Esophagus (tissue), 2 donors: ENCODE results near the gene HS3ST3A1. TPM values are rescaled to one million over a fixed set of nuclear protein-coding genes. Genes with fewer than 3 reads are reported as not detected.

Experiments used
- H3K27ac ChIP-seq, 2 donors: one replicate each; pipeline ENCODE4 v1.5.1; 2013; ENCODE audit warnings: low read depth in 2 of 2, mild to moderate bottlenecking in 2 of 2, inconsistent platforms in 1 of 2, low read length in 1 of 2, moderate library complexity in 1 of 2
- H3K27me3 ChIP-seq, 2 donors: one replicate each; pipeline ENCODE4 v1.6.1; 2013; ENCODE audit warnings: low read length in 2 of 2, control low read depth in 1 of 2, mild to moderate bottlenecking in 1 of 2; ENCODE audit not compliant: insufficient read depth in 2 of 2, control insufficient read depth in 1 of 2
- H3K36me3 ChIP-seq, 2 donors: one replicate each; pipeline ENCODE4 v1.6.1; 2013; ENCODE audit warnings: low read length in 1 of 2; ENCODE audit not compliant: control insufficient read depth in 2 of 2, insufficient read depth in 2 of 2
- H3K4me1 ChIP-seq, 2 donors: one replicate each; pipeline ENCODE4 v1.6.1; 2013; ENCODE audit warnings: low read length in 1 of 2; ENCODE audit not compliant: control insufficient read depth in 2 of 2, insufficient read depth in 2 of 2
- H3K4me3 ChIP-seq, 2 donors: one replicate each; pipeline ENCODE4 v1.5.1; 2013; ENCODE audit warnings: low read length in 2 of 2, mild to moderate bottlenecking in 2 of 2, low read depth in 1 of 2, moderate library complexity in 1 of 2
- H3K9me3 ChIP-seq, 2 donors: one replicate each; pipeline ENCODE4 v1.6.1; 2013; ENCODE audit warnings: mild to moderate bottlenecking in 2 of 2, low read depth in 1 of 2, low read length in 1 of 2, moderate library complexity in 1 of 2; ENCODE audit not compliant: control insufficient read depth in 2 of 2, insufficient read depth in 1 of 2
- WGBS, 2 donors: extraction: QIAGEN DNeasy Blood & Tissue Kit; methylation state at CpG; one replicate each; pipeline ENCODE4 v1.1.7; 2013; 5-methylcytosine and 5-hydroxymethylcytosine counted together
- polyA plus RNA-seq, 2 donors: library from polyadenylated mRNA; stranded (reverse); fragments of 200-250 nt; gene quantifications; one replicate each; pipeline ENCODE4 v1.2.3, GENCODE V29; 2013
- donor health status: healthy with polysubstance abuse.
- donor health status: Bipolar disorder and iron deficiency.

Gene HS3ST3A1
- polyA plus RNA-seq, 2 donors = 1.7 to 5.8 TPM

GRCh38 chr17:13580790-13581189 lies 20.9 kb downstream of the HS3ST3A1 start:
- no peaks in the 10 kb centered on the region for H3K9me3 ChIP-seq
- H3K4me3 ChIP-seq = no peak overlapping the region
- no peaks in the 10 kb centered on the region for H3K4me1 ChIP-seq
- WGBS, 2 donors = 81 to 92% methylated on average over 8 of the region's 8 CpGs
- no peaks in the 10 kb centered on the region for H3K36me3 ChIP-seq
- H3K27ac ChIP-seq = no peak overlapping the region
- no peaks in the 10 kb centered on the region for H3K27me3 ChIP-seq

- Histone ChIP-seq H3K27me3 (peaks cover 0 to 2% of the 10 kb centered on the region in 2 donors), H3K4me3 (no peak overlapping the region), H3K9me3 (no peaks in the 10 kb centered on the region), H3K4me1 (no peaks in the 10 kb centered on the region), H3K36me3 (no peaks in the 10 kb centered on the region), H3K27ac (no peak overlapping the region)
- 85 to 87% methylated on average over 3 of the region's 3 CpGs for WGBS, 2 donors
Observed at GRCh38 chr17:13576661-13577526, 24.8 kb downstream of the HS3ST3A1 start.

GRCh38 chr17:13575922-13576419 lies 25.8 kb downstream of the HS3ST3A1 start:
- H3K27me3 ChIP-seq = peaks cover 0 to 2% of the 10 kb centered on the region in 2 donors
- no peaks in the 10 kb centered on the region for H3K9me3 ChIP-seq
- WGBS, 2 donors = 77 to 83% methylated on average over 6 of the region's 6 CpGs
- H3K4me1 ChIP-seq = no peaks in the 10 kb centered on the region
- no peak overlapping the region for H3K4me3 ChIP-seq
- H3K36me3 ChIP-seq = no peaks in the 10 kb centered on the region
- no peak overlapping the region for H3K27ac ChIP-seq

- no peaks in the 10 kb centered on the region for H3K4me1 ChIP-seq
- no peaks in the 10 kb centered on the region for H3K36me3 ChIP-seq
- no peak overlapping the region for H3K4me3 ChIP-seq
- H3K27ac ChIP-seq = no peak overlapping the region
- H3K27me3 ChIP-seq = peaks cover 0 to 2% of the 10 kb centered on the region in 2 donors
- no peaks in the 10 kb centered on the region for H3K9me3 ChIP-seq
- 65 to 84% methylated on average over 2 of the region's 2 CpGs for WGBS, 2 donors
Observed at GRCh38 chr17:13575466-13575865, 26.3 kb downstream of the HS3ST3A1 start.

GRCh38 chr17:13572581-13572980 lies 29.1 kb downstream of the HS3ST3A1 start:
- no peaks in the 10 kb centered on the region for H3K9me3 ChIP-seq
- H3K4me3 ChIP-seq = no peak overlapping the region
- WGBS, 2 donors = 44% methylated on average over 3 of the region's 3 CpGs
- H3K27me3 ChIP-seq = peaks cover 0 to 2% of the 10 kb centered on the region in 2 donors
- no peak overlapping the region for H3K27ac ChIP-seq
- H3K36me3 ChIP-seq = no peaks in the 10 kb centered on the region
- H3K4me1 ChIP-seq = no peaks in the 10 kb centered on the region

- H3K36me3 ChIP-seq = no peaks in the 10 kb centered on the region
- no peak overlapping the region for H3K27ac ChIP-seq
- H3K4me3 ChIP-seq = no peak overlapping the region
- WGBS, 2 donors = 71 to 80% methylated on average over 7 of the region's 7 CpGs
- H3K27me3 ChIP-seq = peaks cover 0 to 2% of the 10 kb centered on the region in 2 donors
- no peaks in the 10 kb centered on the region for H3K4me1 ChIP-seq
- no peaks in the 10 kb centered on the region for H3K9me3 ChIP-seq
Observed at GRCh38 chr17:13569398-13570123, 32.2 kb downstream of the HS3ST3A1 start.

GRCh38 chr17:13568582-13569397 lies 32.9 kb downstream of the HS3ST3A1 start:
- Histone ChIP-seq H3K9me3 (no peaks in the 10 kb centered on the region), H3K4me3 (no peak overlapping the region), H3K4me1 (no peaks in the 10 kb centered on the region), H3K27ac (no peak overlapping the region), H3K36me3 (no peaks in the 10 kb centered on the region), H3K27me3 (peaks cover 0 to 2% of the 10 kb centered on the region in 2 donors)
- 73 to 74% methylated on average over 7 of the region's 7 CpGs for WGBS, 2 donors

GRCh38 chr17:13563866-13564265 lies 37.9 kb downstream of the HS3ST3A1 start:
- Histone ChIP-seq H3K27me3 (no peaks in the 10 kb centered on the region), H3K36me3 (peaks cover 0 to 2% of the 10 kb centered on the region in 2 donors), H3K27ac (no peak overlapping the region), H3K4me3 (no peak overlapping the region), H3K4me1 (no peaks in the 10 kb centered on the region), H3K9me3 (no peaks in the 10 kb centered on the region)
- WGBS, 2 donors = 41 to 47% methylated on average over 3 of the region's 3 CpGs

- H3K36me3 ChIP-seq = peaks cover 0 to 2% of the 10 kb centered on the region in 2 donors
- H3K4me3 ChIP-seq = no peak overlapping the region
- WGBS, 2 donors = 68 to 70% methylated on average over 13 of the region's 13 CpGs
- no peaks in the 10 kb centered on the region for H3K4me1 ChIP-seq
- H3K27me3 ChIP-seq = no peaks in the 10 kb centered on the region
- H3K9me3 ChIP-seq = no peaks in the 10 kb centered on the region
- H3K27ac ChIP-seq = no peak overlapping the region
Observed at GRCh38 chr17:13562271-13562800, 39.4 kb downstream of the HS3ST3A1 start.
